Ovary (tissue), 3 donors: ENCODE measurements around the gene KCNQ5.

Experiments used
- CTCF ChIP-seq, 3 donors: fragments of 450-650 bp in 2 of 3; fragments of 200-600 bp in 1 of 3; IDR thresholded peaks; one replicate each; pipeline versions ENCODE4 v1.5.1 to v1.8.0; 2016 to 2022; ENCODE audit warnings: antibody characterized with exemption in 3 of 3, mild to moderate bottlenecking in 1 of 3
- POLR2A ChIP-seq: fragments of 450-650 bp; IDR thresholded peaks from one replicate; pipeline ENCODE4 v1.6.1; 2017; ENCODE audit warnings: antibody characterized with exemption, mild to moderate bottlenecking, moderate library complexity
- donor health status: DM: no; HTN: no; CAD: no.

DNA sequence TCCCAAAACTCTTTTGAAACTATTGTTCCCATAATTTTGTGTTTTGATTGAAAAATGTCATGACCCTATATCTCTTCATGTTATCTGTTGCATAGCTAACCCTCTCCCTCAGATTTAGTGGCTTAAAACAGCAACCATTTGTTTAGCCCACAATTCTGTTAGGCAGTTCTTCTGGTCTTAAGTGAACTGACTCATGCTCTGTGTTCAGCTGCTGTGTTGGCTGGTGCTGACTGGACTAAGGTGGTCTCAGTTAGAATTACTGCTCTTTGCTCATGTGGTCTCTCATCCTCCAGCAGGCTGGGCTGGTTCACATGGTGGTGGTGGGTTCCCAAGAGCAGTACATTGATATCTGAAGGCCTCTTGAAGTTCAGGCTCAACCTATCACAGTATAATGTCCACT lies 522.7 kb downstream of the KCNQ5 start:
- TF ChIP-seq CTCF (IDR thresholded peaks at IDR 0.05): no peak
- TF ChIP-seq POLR2A: no peak
